Stimulated activated CD4-positive, alpha-beta T cell treated with anti-CD3 and anti-CD28 coated beads, Interleukin-1b, Interleukin-23, amount 100 ng/mL, for 4 hours (primary cell): Measurements from ENCODE around the gene RAB37.
A peak's percentile ranks its signal among the peaks of the same experiment; 100 is the strongest.

ENCODE experiments used
- DNase-seq, 2 donors: peaks; one replicate each; pipeline ENCODE4 v3.0.0-alpha.2; 2020; ENCODE audit warnings: low read depth in 2 of 2

Gene RAB37

GRCh38 chr17:74760404-74761105, 23.5 kb downstream of the RAB37 start:
- no peak for DNase-seq

GRCh38 chr17:74761419-74761818, 24.4 kb downstream of the RAB37 start:
- DNase-seq = no peak

- no peak for DNase-seq
Measured at GRCh38 chr17:74761931-74762330, 24.9 kb downstream of the RAB37 start.

GRCh38 chr17:74763565-74764387, 26.7 kb downstream of the RAB37 start:
- no peak for DNase-seq

- no peak for DNase-seq
Measured at GRCh38 chr17:74764751-74765286, 27.8 kb downstream of the RAB37 start.

GRCh38 chr17:74766413-74766812, 29.4 kb downstream of the RAB37 start:
- DNase-seq = no peak

GRCh38 chr17:74767111-74767516, 30.1 kb downstream of the RAB37 start:
- no peak for DNase-seq

GRCh38 chr17:74768069-74768762, 31.2 kb downstream of the RAB37 start:
- DNase-seq = no peak

GRCh38 chr17:74768763-74769114, 31.7 kb downstream of the RAB37 start:
- no peak for DNase-seq

- DNase-seq = no peak
Measured at GRCh38 chr17:74769266-74769855, 32.3 kb downstream of the RAB37 start.

GRCh38 chr17:74769856-74770497, 32.9 kb downstream of the RAB37 start:
- no peak for DNase-seq

GRCh38 chr17:74770498-74771318, 33.7 kb downstream of the RAB37 start:
- peak; percentile 60 to 66 for DNase-seq

GRCh38 chr17:74771319-74771914, 34.4 kb downstream of the RAB37 start:
- DNase-seq = no peak

- DNase-seq = no peak
Measured at GRCh38 chr17:74772053-74772452, 35.0 kb downstream of the RAB37 start.

GRCh38 chr17:74773414-74773813, 36.4 kb downstream of the RAB37 start:
- DNase-seq = no peak

GRCh38 chr17:74773871-74774286, 36.8 kb downstream of the RAB37 start:
- DNase-seq = no peak

GRCh38 chr17:74775409-74776043, 38.5 kb downstream of the RAB37 start:
- no peak for DNase-seq

- DNase-seq = peak; percentile 99 to 100
Measured at GRCh38 chr17:74776044-74776962, 39.2 kb downstream of the RAB37 start, which contains the start of gene NAT9. Gene NAT9 (minus strand): TSS chr17:74776345. CDS start chr17:74775698, 647 bp downstream.
